ENCODE results near the gene PRDM16.

The PRDM16 gene

GRCh38 chr1:3148171-3148570 lies 79.2 kb downstream of the PRDM16 start:
- no peak for TF ChIP-seq TSHZ2 (CRISPR knock-in tag; IDR thresholded peaks at IDR 0.05)
- TF ChIP-seq ZFP3 (CRISPR knock-in tag; IDR thresholded peaks at IDR 0.05): no peak
- TF ChIP-seq, protein P1, sequence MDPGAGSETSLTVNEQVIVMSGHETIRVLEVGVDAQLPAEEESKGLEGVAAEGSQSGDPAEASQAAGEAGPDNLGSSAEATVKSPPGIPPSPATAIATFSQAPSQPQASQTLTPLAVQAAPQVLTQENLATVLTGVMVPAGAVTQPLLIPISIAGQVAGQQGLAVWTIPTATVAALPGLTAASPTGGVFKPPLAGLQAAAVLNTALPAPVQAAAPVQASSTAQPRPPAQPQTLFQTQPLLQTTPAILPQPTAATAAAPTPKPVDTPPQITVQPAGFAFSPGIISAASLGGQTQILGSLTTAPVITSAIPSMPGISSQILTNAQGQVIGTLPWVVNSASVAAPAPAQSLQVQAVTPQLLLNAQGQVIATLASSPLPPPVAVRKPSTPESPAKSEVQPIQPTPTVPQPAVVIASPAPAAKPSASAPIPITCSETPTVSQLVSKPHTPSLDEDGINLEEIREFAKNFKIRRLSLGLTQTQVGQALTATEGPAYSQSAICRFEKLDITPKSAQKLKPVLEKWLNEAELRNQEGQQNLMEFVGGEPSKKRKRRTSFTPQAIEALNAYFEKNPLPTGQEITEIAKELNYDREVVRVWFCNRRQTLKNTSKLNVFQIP (CRISPR knock-in tag; IDR thresholded peaks at IDR 0.05; ENCODE audit: borderline replicate concordance, low read depth): no peak
- no peak for TF ChIP-seq CREB5 (CRISPR knock-in tag; IDR thresholded peaks at IDR 0.05; ENCODE audit: low read depth)
- TF ChIP-seq GLIS3 (CRISPR knock-in tag; IDR thresholded peaks at IDR 0.05): no peak
- no peak for TF ChIP-seq ZFP30 (CRISPR knock-in tag; IDR thresholded peaks at IDR 0.05)
- no peak for TF ChIP-seq TCF4 (CRISPR knock-in tag; IDR thresholded peaks at IDR 0.05; ENCODE audit: borderline replicate concordance)
- no peak for TF ChIP-seq PPARA (CRISPR knock-in tag; IDR thresholded peaks at IDR 0.05; ENCODE audit: borderline replicate concordance)
- no peak for TF ChIP-seq ZNF565 (CRISPR knock-in tag; conservative IDR thresholded peaks at IDR 0.05; ENCODE audit: low read depth)
- no peak for TF ChIP-seq ZNF70 (CRISPR knock-in tag; IDR thresholded peaks at IDR 0.05)
- TF ChIP-seq BACH2 (CRISPR knock-in tag; IDR thresholded peaks at IDR 0.05; ENCODE audit: borderline replicate concordance): no peak
- no peak for TF ChIP-seq PATZ1 (CRISPR knock-in tag; IDR thresholded peaks at IDR 0.05; ENCODE audit: borderline replicate concordance)
- TF ChIP-seq CSDC2 (CRISPR knock-in tag; IDR thresholded peaks at IDR 0.05): no peak
- TF ChIP-seq SNAI2 (CRISPR knock-in tag; IDR thresholded peaks at IDR 0.05): no peak
- no peak for TF ChIP-seq ARNTL (CRISPR knock-in tag; IDR thresholded peaks at IDR 0.05; ENCODE audit: borderline replicate concordance, low read depth)
- TF ChIP-seq CSRNP3 (CRISPR knock-in tag; IDR thresholded peaks at IDR 0.05): no peak
- no peak for TF ChIP-seq ESRRG (CRISPR knock-in tag; IDR thresholded peaks at IDR 0.05)
- no peak for TF ChIP-seq ISL1 (CRISPR knock-in tag; IDR thresholded peaks at IDR 0.05)
- TF ChIP-seq OSR1 (CRISPR knock-in tag; IDR thresholded peaks at IDR 0.05): no peak
- no peak for ATAC-seq

DNA sequence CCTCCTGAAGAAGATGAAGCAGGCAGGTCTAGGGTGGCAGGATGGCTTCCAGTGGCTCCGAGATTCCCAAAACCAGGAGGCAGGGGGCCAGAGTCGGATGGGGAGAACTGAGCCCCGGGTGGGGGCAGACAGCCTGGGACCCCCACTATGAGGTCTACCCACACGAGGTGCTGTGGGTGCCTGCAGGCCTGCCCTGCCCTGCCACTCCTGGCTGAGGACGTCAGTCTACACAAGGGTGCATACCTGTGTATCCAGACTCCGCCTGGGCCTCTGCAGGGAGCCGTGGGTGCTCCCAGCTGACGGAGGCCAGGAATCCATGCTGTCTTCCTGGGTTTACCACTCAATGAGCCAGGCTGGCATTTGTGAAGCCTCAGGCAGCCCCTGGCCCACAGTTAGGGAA lies 80.3 kb downstream of the PRDM16 start:
- no peak for ATAC-seq
- no peak for TF ChIP-seq CSRNP3 (CRISPR knock-in tag; IDR thresholded peaks at IDR 0.05)
- TF ChIP-seq ZFP30 (CRISPR knock-in tag; IDR thresholded peaks at IDR 0.05): no peak
- TF ChIP-seq TSHZ2 (CRISPR knock-in tag; IDR thresholded peaks at IDR 0.05): no peak
- no peak for TF ChIP-seq ARNTL (CRISPR knock-in tag; IDR thresholded peaks at IDR 0.05; ENCODE audit: borderline replicate concordance, low read depth)
- TF ChIP-seq ZNF565 (CRISPR knock-in tag; conservative IDR thresholded peaks at IDR 0.05; ENCODE audit: low read depth): no peak
- TF ChIP-seq ZNF70 (CRISPR knock-in tag; IDR thresholded peaks at IDR 0.05): no peak
- TF ChIP-seq PPARA (CRISPR knock-in tag; IDR thresholded peaks at IDR 0.05; ENCODE audit: borderline replicate concordance): no peak
- TF ChIP-seq ISL1 (CRISPR knock-in tag; IDR thresholded peaks at IDR 0.05): no peak
- TF ChIP-seq, protein P1 (CRISPR knock-in tag; IDR thresholded peaks at IDR 0.05; ENCODE audit: borderline replicate concordance, low read depth): no peak
- TF ChIP-seq RARB (CRISPR knock-in tag; IDR thresholded peaks at IDR 0.05): no peak
- no peak for TF ChIP-seq ESRRG (CRISPR knock-in tag; IDR thresholded peaks at IDR 0.05)
